ENCODE measurements around the gene GRID2. TPM values are rescaled to one million over a fixed set of nuclear protein-coding genes. Genes with fewer than 3 reads are reported as not detected.

The GRID2 gene
- polyA plus RNA-seq, 1 experiment, result not detected

DNA sequence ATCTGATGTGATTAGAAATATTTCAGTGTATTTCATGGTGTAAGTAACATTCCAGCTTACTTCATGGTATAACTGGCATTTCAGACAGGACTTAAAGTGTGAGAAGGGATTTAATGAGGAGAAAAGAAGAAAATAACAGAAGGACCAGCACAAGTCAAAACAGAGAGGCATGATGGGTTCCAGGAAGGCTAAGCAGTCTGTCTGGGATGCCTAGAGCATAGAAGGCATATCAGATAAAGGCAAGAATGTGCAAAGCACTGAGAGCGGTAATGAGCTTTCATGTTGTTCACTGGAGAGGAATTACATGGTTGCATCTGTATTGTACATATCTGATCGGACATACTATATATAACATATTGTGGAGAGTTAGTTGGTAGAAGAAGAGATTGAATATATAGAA is 54.2 kb downstream of the GRID2 start:
- H3K27me3 ChIP-seq (ENCODE audit: control insufficient read depth, insufficient read depth, low read length), result no peaks in the 10 kb centered on the region
- TF ChIP-seq, protein P1, sequence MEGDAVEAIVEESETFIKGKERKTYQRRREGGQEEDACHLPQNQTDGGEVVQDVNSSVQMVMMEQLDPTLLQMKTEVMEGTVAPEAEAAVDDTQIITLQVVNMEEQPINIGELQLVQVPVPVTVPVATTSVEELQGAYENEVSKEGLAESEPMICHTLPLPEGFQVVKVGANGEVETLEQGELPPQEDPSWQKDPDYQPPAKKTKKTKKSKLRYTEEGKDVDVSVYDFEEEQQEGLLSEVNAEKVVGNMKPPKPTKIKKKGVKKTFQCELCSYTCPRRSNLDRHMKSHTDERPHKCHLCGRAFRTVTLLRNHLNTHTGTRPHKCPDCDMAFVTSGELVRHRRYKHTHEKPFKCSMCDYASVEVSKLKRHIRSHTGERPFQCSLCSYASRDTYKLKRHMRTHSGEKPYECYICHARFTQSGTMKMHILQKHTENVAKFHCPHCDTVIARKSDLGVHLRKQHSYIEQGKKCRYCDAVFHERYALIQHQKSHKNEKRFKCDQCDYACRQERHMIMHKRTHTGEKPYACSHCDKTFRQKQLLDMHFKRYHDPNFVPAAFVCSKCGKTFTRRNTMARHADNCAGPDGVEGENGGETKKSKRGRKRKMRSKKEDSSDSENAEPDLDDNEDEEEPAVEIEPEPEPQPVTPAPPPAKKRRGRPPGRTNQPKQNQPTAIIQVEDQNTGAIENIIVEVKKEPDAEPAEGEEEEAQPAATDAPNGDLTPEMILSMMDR (IDR thresholded peaks at IDR 0.05; ENCODE audit: insufficient read depth, low read depth, low read length), result no peak
- no peak for DNase-seq (ENCODE audit: low read depth)
- H3K36me3 ChIP-seq (ENCODE audit: control insufficient read depth, insufficient read depth, low read length), result no peaks in the 10 kb centered on the region
- no peak overlapping the region for H3K4me3 ChIP-seq (ENCODE audit: low read depth, low read length)
- CTCF ChIA-PET, result no interaction called here
- POLR2A ChIA-PET, result no interaction called here

DNA sequence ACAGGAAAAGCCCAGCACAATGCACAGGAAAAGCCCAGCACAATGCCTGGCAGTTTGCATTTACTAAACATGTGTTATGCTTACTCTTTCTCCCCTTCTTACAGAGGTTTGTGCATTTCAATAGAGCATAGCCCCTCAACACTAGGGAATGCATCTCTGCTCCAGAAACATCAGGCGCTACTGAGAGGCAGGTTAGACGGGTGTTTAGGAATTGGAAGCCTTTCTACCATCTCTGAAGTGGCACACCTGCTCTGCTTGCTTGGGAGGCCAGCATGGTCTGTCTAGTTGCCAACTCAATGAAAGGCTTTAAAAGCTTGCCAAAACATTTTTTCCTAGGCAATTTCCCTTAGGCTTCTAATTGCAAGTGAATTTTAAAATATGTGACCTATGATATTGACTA is 55.7 kb downstream of the GRID2 start:
- no peaks in the 10 kb centered on the region for H3K27me3 ChIP-seq (ENCODE audit: control insufficient read depth, insufficient read depth, low read length)
- TF ChIP-seq, protein P1 (IDR thresholded peaks at IDR 0.05; ENCODE audit: insufficient read depth, low read depth, low read length), result no peak
- ChIA-PET CTCF (no interaction called here), POLR2A (no interaction called here)
- no peak for DNase-seq (ENCODE audit: low read depth)
- no peaks in the 10 kb centered on the region for H3K36me3 ChIP-seq (ENCODE audit: control insufficient read depth, insufficient read depth, low read length)
- no peak overlapping the region for H3K4me3 ChIP-seq (ENCODE audit: low read depth, low read length)

DNA sequence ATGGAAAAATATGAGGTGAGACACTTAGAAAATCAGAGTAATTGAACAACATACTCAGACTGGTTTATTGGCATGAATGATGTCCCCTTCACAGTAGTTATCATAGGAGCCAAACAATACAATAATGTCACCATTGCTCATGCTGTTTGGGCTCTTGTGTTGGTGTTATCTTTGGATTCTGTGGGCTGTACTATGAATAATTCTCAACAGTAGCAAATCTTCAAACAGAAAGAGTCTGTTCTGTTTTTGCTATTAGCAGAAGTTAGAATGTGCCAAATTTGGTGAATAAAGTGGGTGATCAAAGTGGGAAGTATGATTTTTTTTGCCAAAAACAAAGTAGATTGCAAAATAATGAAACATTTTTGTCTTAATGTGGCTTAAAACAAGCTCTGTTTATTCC is 58.3 kb downstream of the GRID2 start:
- Histone ChIP-seq H3K4me3 (ENCODE audit: low read depth, low read length) (no peak overlapping the region), H3K36me3 (ENCODE audit: control insufficient read depth, insufficient read depth, low read length) (no peaks in the 10 kb centered on the region), H3K27me3 (ENCODE audit: control insufficient read depth, insufficient read depth, low read length) (no peaks in the 10 kb centered on the region)
- ChIA-PET CTCF (no interaction called here), POLR2A (no interaction called here)
- no peak for DNase-seq (ENCODE audit: low read depth)
- TF ChIP-seq, protein P1 (IDR thresholded peaks at IDR 0.05; ENCODE audit: insufficient read depth, low read depth, low read length), result no peak

DNA sequence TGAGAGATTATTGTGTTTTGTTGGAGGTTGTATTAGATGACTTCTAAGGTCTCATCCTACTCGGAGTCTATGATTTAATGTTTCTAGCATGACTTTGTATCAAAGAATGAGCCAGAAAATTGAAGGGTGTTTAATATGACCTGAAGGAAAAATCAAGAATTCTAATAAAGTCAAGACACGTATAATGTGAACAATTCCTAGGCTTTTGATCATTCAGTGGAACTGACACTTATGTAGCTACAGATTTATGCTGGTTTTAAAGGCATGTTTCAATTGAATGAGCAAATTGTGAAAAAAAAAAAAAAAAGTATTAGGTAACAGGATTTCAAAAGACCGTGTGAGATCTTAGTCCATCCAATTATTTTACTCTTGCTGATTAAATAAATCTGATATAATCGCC is 64.9 kb downstream of the GRID2 start:
- Histone ChIP-seq H3K27me3 (ENCODE audit: control insufficient read depth, insufficient read depth, low read length) (no peaks in the 10 kb centered on the region), H3K36me3 (ENCODE audit: control insufficient read depth, insufficient read depth, low read length) (no peaks in the 10 kb centered on the region), H3K4me3 (ENCODE audit: low read depth, low read length) (no peak overlapping the region)
- TF ChIP-seq, protein P1 (IDR thresholded peaks at IDR 0.05; ENCODE audit: insufficient read depth, low read depth, low read length), result no peak
- POLR2A ChIA-PET, result no interaction called here
- CTCF ChIA-PET, result no interaction called here
- DNase-seq (ENCODE audit: low read depth), result no peak

DNA sequence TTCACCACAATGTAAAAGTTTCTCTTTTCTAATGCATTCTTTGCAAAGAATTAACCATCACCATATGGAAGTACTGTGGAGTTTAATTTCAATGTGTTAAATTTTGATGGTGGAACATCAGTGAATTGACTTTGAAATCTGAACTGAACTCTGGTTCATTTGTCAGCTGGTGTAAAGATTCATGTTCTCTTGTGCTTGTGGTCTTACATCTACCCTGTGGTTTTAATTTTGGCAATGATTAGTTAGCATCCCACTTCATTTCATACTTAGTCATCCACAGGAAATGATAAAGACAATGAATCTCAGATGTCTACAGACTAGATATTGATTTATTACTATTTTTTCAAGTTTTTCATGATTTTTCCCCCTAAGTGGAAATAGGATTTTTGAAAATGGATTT is 77.8 kb downstream of the GRID2 start:
- DNase-seq (ENCODE audit: low read depth), result no peak
- H3K27me3 ChIP-seq (ENCODE audit: control insufficient read depth, insufficient read depth, low read length), result no peaks in the 10 kb centered on the region
- TF ChIP-seq, protein P1 (IDR thresholded peaks at IDR 0.05; ENCODE audit: insufficient read depth, low read depth, low read length), result no peak
- POLR2A ChIA-PET, result no interaction called here
- CTCF ChIA-PET, result no interaction called here
- H3K4me3 ChIP-seq (ENCODE audit: low read depth, low read length), result no peak overlapping the region
- no peaks in the 10 kb centered on the region for H3K36me3 ChIP-seq (ENCODE audit: control insufficient read depth, insufficient read depth, low read length)

All from BJ (cell line).